A549 (cell line): ENCODE results near the gene UMODL1. TPM values are rescaled to one million over a fixed set of nuclear protein-coding genes. Genes with fewer than 3 reads are reported as not detected.

Source experiments
- ATAC-seq, 2 experiments: fragments of 200-7000 bp in 1 of 2; fragments of >200 bp in 1 of 2; cut with Nextera tagmentation in 1 of 2; cut with Tn5 transposase in 1 of 2; 3 replicates each; pipeline versions ENCODE4 v1.8.0 to v1.9.1; 2018 to 2020; ENCODE audit warnings: mild to moderate bottlenecking in 1 of 2, moderate library complexity in 1 of 2
- CTCF ChIA-PET: fragments of 300-600 bp; sonication (Branson Sonifier 250); formaldehyde crosslinking; extraction: SDS; loops from one replicate; lab custom pipeline; 2021; ENCODE audit warnings: antibody characterized with exemption, inconsistent platforms; lab: Yijun Ruan, JAX
- POLR2A ChIA-PET: fragments of 350-600 bp; formaldehyde crosslinking; extraction: SDS; loops from one replicate; lab custom pipeline; 2021; ENCODE audit warnings: antibody characterized with exemption, inconsistent platforms; lab: Yijun Ruan, JAX
- DNase-seq, 2 experiments: peaks; one replicate each; pipeline versions ENCODE4 v3.0.0 to v3.0.0-alpha.2; 2011 to 2016; ENCODE audit warnings: low read depth in 1 of 2, low spot score in 1 of 2
- FAIRE-seq: peaks from 2 replicates; lab custom pipeline; 2011; peaks lifted over from hg19 to GRCh38; lab: Jason Lieb, UNC
- H3K27ac ChIP-seq, 2 experiments: fragments of >200 bp; sonication (Bioruptor Twin); formaldehyde crosslinking; 3 replicates each; pipeline ENCODE4 v1.5.1; 2016 to 2017
- H3K4me1 ChIP-seq: fragments of >200 bp; sonication (Bioruptor Twin); formaldehyde crosslinking; 3 replicates; pipeline ENCODE4 v1.6.1; 2016
- H3K4me2 ChIP-seq: fragments of >200 bp; sonication (Bioruptor Twin); formaldehyde crosslinking; 3 replicates; pipeline ENCODE4 v1.6.1; 2016
- H3K4me3 ChIP-seq: fragments of >200 bp; sonication (Bioruptor Twin); formaldehyde crosslinking; 3 replicates; pipeline ENCODE4 v1.5.1; 2016
- H3K9me3 ChIP-seq: fragments of >200 bp; sonication (Bioruptor Twin); formaldehyde crosslinking; 3 replicates; pipeline ENCODE4 v1.6.1; 2016
- BHLHE40 ChIP-seq: IDR thresholded peaks from 2 replicates; pipeline ENCODE4 v1.6.1; 2012; ENCODE audit warnings: low read depth, low read length, inconsistent platforms
- CEBPB ChIP-seq, 2 experiments: fragments of >200 bp in 1 of 2; sonication (Bioruptor Twin) in 1 of 2; formaldehyde crosslinking in 1 of 2; IDR thresholded peaks; 2 replicates each; pipeline ENCODE4 v1.6.1; 2012 to 2016
- CHD4 ChIP-seq: fragments of 200-600 bp; sonication (generic); IDR thresholded peaks from 2 replicates; pipeline ENCODE4 v1.6.1; 2016; ENCODE audit warnings: antibody characterized with exemption, mild to moderate bottlenecking, borderline replicate concordance
- FOSB ChIP-seq: fragments of 250-450 bp; sonication (Bioruptor Pico); IDR thresholded peaks from 2 replicates; pipeline ENCODE4 v1.5.0; 2020; ENCODE audit warnings: mild to moderate bottlenecking, moderate library complexity
- FOXS1 ChIP-seq: fragments of 250-450 bp; sonication (Bioruptor Pico); IDR thresholded peaks from 2 replicates; pipeline ENCODE4 v1.5.0; 2020; ENCODE audit warnings: mild to moderate bottlenecking, moderate library complexity
- HOXB5 ChIP-seq: fragments of 250-450 bp; sonication (Bioruptor Pico); IDR thresholded peaks from 2 replicates; pipeline ENCODE4 v1.5.0; 2020; ENCODE audit warnings: mild to moderate bottlenecking, moderate library complexity
- JUNB ChIP-seq: fragments of >200 bp; sonication (Bioruptor Twin); formaldehyde crosslinking; IDR thresholded peaks from 2 replicates; pipeline ENCODE4 v1.6.1; 2016
- KDM5A ChIP-seq: fragments of 200-600 bp; sonication (generic); IDR thresholded peaks from 2 replicates; pipeline ENCODE4 v1.6.1; 2016; ENCODE audit warnings: antibody characterized with exemption, mild to moderate bottlenecking
- NFE2L2 ChIP-seq: fragments of 150-350 bp; conservative IDR thresholded peaks from 2 replicates; pipeline ENCODE4 v1.6.1; 2014; ENCODE audit warnings: low read length
- PHF8 ChIP-seq: fragments of 200-600 bp; sonication (generic); IDR thresholded peaks from 2 replicates; pipeline ENCODE4 v1.6.1; 2016; ENCODE audit warnings: low read depth, mild to moderate bottlenecking, antibody characterized with exemption, moderate library complexity, borderline replicate concordance
- RAD21 ChIP-seq, 2 experiments: fragments of >200 bp in 1 of 2; sonication (Bioruptor Twin) in 1 of 2; formaldehyde crosslinking in 1 of 2; IDR thresholded peaks in 1 of 2; conservative IDR thresholded peaks in 1 of 2; 2 replicates in 1 of 2; 3 replicates in 1 of 2; pipeline ENCODE4 v1.6.1; 2012 to 2018; ENCODE audit warnings: inconsistent platforms in 1 of 2
- RARB ChIP-seq: fragments of 250-450 bp; sonication (Bioruptor Pico); IDR thresholded peaks from 2 replicates; pipeline ENCODE4 v1.8.0; 2021; ENCODE audit warnings: mild to moderate bottlenecking, moderate library complexity
- RCOR1 ChIP-seq: fragments of 150-350 bp; IDR thresholded peaks from 2 replicates; pipeline ENCODE4 v1.6.1; 2014; ENCODE audit warnings: antibody characterized with exemption, low read length, low read depth
- RNF2 ChIP-seq: fragments of 200-600 bp; sonication (generic); IDR thresholded peaks from 2 replicates; pipeline ENCODE4 v1.6.1; 2016; ENCODE audit warnings: low read depth, mild to moderate bottlenecking, antibody characterized with exemption, moderate library complexity, borderline replicate concordance
- SREBF2 ChIP-seq: fragments of 450-650 bp; IDR thresholded peaks from 2 replicates; pipeline ENCODE4 v1.6.1; 2014; ENCODE audit warnings: mild to moderate bottlenecking, moderate library complexity
- TFCP2L1 ChIP-seq: fragments of 250-450 bp; sonication (Bioruptor Pico); IDR thresholded peaks from 2 replicates; pipeline ENCODE4 v1.5.0; 2021; ENCODE audit warnings: mild to moderate bottlenecking
- ZNF302 ChIP-seq: fragments of 250-450 bp; sonication (Bioruptor Pico); IDR thresholded peaks from 2 replicates; pipeline ENCODE4 v1.9.0; 2021; ENCODE audit warnings: inconsistent platforms, mild to moderate bottlenecking, moderate library complexity
- ZSCAN20 ChIP-seq: fragments of 250-450 bp; sonication (Bioruptor Pico); IDR thresholded peaks from 2 replicates; pipeline ENCODE4 v1.8.0; 2022; ENCODE audit warnings: mild to moderate bottlenecking, moderate library complexity
- WGBS: methylation state at CpG from one replicate; pipeline ENCODE4 v1.1.6; 2017; ENCODE audit errors: missing lambda C conversion rate; 5-methylcytosine and 5-hydroxymethylcytosine counted together
- polyA plus RNA-seq, 4 experiments: library from polyadenylated mRNA; depleted of rRNA in 3 of 4; stranded (reverse); fragments of >200 nt; fragmentation: RNase III in 1 of 4; extraction: RNeasy Plus Mini Kit Qiagen cat#74134 plus additional on column Dnase treatment in 1 of 4; gene quantifications; 2 replicates in 3 of 4; 3 replicates in 1 of 4; pipeline ENCODE4 v1.2.3, GENCODE V29; 2011 to 2017
- TF ChIP-seq, protein P1 (sequence below): fragments of 200-600 bp; sonication (generic); IDR thresholded peaks from 2 replicates; pipeline ENCODE4 v1.6.1; 2016; ENCODE audit warnings: antibody characterized with exemption, mild to moderate bottlenecking, moderate library complexity
- TF ChIP-seq, protein P2 (sequence below): fragments of 150-350 bp; IDR thresholded peaks from 2 replicates; pipeline ENCODE4 v1.6.1; 2014; ENCODE audit warnings: low read depth, mild to moderate bottlenecking, low read length
- TF ChIP-seq, protein P3 (sequence below): IDR thresholded peaks from 2 replicates; pipeline ENCODE4 v1.6.1; 2012
- TF ChIP-seq, protein P4 (sequence below): fragments of >200 bp; sonication (Bioruptor Twin); formaldehyde crosslinking; IDR thresholded peaks from 3 replicates; pipeline ENCODE4 v1.6.1; 2016
- TF ChIP-seq, protein P5 (sequence below): IDR thresholded peaks from 2 replicates; pipeline ENCODE4 v1.6.1; 2012; ENCODE audit warnings: low read depth, borderline replicate concordance
- TF ChIP-seq, protein P6 (sequence below): IDR thresholded peaks from 2 replicates; pipeline ENCODE4 v1.6.1; 2012
- TF ChIP-seq, protein P7 (sequence below): fragments of >200 bp; sonication (Bioruptor Twin); formaldehyde crosslinking; IDR thresholded peaks from 3 replicates; pipeline ENCODE4 v1.5.1; 2016

UMODL1 gene
- polyA plus RNA-seq, 2 of the 4 experiments (the other 2 are of a cell fraction), result not detected

DNA sequence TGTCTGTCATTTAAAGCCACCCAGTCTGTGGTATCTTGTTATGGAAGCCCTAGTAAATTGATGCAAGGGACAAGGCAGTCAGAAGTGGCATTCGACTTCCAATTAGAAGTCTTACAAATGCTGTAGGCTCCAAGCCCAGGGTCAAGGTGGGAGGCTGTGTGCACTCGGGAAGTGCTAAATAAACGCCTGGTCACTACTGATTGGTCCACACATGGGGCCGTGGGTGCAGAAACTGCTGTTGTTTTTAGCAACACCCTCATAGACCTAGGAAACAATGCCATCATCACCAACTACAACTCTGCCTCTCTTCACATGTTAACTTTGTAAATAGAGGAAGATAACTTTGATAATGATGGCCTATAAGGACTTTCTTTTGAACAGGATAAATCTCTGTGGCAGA lies 40.8 kb upstream of the UMODL1 start:
- TF ChIP-seq FOXS1 (CRISPR knock-in tag) (no peak), ZNF302 (CRISPR knock-in tag) (no peak), RARB (no peak), TFCP2L1 (CRISPR knock-in tag) (no peak), KDM5A (no peak), HOXB5 (CRISPR knock-in tag) (no peak), NFE2L2 (no peak), CEBPB (IDR thresholded peaks at IDR 0.05) (no peak), SREBF2 (no peak), JUNB (no peak)
- TF ChIP-seq, protein P1, sequence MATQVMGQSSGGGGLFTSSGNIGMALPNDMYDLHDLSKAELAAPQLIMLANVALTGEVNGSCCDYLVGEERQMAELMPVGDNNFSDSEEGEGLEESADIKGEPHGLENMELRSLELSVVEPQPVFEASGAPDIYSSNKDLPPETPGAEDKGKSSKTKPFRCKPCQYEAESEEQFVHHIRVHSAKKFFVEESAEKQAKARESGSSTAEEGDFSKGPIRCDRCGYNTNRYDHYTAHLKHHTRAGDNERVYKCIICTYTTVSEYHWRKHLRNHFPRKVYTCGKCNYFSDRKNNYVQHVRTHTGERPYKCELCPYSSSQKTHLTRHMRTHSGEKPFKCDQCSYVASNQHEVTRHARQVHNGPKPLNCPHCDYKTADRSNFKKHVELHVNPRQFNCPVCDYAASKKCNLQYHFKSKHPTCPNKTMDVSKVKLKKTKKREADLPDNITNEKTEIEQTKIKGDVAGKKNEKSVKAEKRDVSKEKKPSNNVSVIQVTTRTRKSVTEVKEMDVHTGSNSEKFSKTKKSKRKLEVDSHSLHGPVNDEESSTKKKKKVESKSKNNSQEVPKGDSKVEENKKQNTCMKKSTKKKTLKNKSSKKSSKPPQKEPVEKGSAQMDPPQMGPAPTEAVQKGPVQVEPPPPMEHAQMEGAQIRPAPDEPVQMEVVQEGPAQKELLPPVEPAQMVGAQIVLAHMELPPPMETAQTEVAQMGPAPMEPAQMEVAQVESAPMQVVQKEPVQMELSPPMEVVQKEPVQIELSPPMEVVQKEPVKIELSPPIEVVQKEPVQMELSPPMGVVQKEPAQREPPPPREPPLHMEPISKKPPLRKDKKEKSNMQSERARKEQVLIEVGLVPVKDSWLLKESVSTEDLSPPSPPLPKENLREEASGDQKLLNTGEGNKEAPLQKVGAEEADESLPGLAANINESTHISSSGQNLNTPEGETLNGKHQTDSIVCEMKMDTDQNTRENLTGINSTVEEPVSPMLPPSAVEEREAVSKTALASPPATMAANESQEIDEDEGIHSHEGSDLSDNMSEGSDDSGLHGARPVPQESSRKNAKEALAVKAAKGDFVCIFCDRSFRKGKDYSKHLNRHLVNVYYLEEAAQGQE, result no peak
- TF ChIP-seq, protein P2, sequence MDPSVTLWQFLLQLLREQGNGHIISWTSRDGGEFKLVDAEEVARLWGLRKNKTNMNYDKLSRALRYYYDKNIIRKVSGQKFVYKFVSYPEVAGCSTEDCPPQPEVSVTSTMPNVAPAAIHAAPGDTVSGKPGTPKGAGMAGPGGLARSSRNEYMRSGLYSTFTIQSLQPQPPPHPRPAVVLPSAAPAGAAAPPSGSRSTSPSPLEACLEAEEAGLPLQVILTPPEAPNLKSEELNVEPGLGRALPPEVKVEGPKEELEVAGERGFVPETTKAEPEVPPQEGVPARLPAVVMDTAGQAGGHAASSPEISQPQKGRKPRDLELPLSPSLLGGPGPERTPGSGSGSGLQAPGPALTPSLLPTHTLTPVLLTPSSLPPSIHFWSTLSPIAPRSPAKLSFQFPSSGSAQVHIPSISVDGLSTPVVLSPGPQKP, result no peak
- TF ChIP-seq, protein P3, sequence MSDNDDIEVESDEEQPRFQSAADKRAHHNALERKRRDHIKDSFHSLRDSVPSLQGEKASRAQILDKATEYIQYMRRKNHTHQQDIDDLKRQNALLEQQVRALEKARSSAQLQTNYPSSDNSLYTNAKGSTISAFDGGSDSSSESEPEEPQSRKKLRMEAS, result no peak
- TF ChIP-seq, all 56 proteins: peak for 0
- DNase-seq, result no peak
- CTCF ChIA-PET, result interaction anchor here (1.5 kb wide), 1 partner anchor 77 kb away, joined by 4 read pairs; no protein-coding TSS in a partner anchor
- Histone ChIP-seq H3K4me2 (no peak overlapping the region), H3K9me3 (no peaks in the 10 kb centered on the region), H3K4me3 (no peak overlapping the region), H3K27ac (no peak overlapping the region), H3K4me1 (no peaks in the 10 kb centered on the region)
- ATAC-seq, result no peak
- FAIRE-seq, result no peak
- POLR2A ChIA-PET, result no interaction called here
- 45% methylated on average over 4 of the region's 4 CpGs for WGBS

DNA sequence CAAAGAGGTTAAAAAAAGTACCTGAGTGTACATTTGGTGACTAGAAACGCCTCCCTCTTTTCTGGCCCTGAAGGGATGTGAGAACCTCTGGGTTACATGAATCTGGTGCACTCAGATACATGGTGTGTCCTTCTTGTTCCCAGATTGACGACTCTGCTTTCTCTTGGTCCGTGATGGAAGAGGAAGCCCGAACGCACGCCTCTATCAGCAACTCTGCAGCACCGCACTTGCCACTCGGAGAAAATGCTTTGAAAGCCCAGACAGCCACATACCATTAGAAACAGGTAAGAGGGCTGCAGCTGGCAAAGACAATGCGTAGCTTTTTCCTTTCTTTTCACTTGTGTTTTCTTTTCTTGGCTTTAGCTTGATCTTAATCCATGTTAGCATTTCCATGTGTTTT lies 39.9 kb upstream of the UMODL1 start:
- ChIA-PET POLR2A (no interaction called here), CTCF (interaction anchor here (1.3 to 1.5 kb wide), 2 partner anchors 23 to 76 kb away, joined by 3 to 4 read pairs; no protein-coding TSS in a partner anchor)
- H3K4me1 ChIP-seq, result no peaks in the 10 kb centered on the region
- no peak for DNase-seq
- no peaks in the 10 kb centered on the region for H3K9me3 ChIP-seq
- H3K27ac ChIP-seq, result no peak overlapping the region
- ATAC-seq, result no peak
- no peak for FAIRE-seq
- no peak overlapping the region for H3K4me3 ChIP-seq
- 57% methylated on average over 9 of the region's 9 CpGs for WGBS
- no peak overlapping the region for H3K4me2 ChIP-seq
- TF ChIP-seq, protein P2, result no peak
- TF ChIP-seq RCOR1 (no peak), PHF8 (no peak), RAD21 (conservative IDR thresholded peaks at IDR 0.05 in 1 of 2, IDR thresholded peaks at IDR 0.05 in 1 of 2) (no peak), BHLHE40 (no peak), KDM5A (no peak), RNF2 (no peak), FOSB (CRISPR knock-in tag) (no peak), CHD4 (no peak), ZSCAN20 (CRISPR knock-in tag) (no peak)
- TF ChIP-seq, protein P4, sequence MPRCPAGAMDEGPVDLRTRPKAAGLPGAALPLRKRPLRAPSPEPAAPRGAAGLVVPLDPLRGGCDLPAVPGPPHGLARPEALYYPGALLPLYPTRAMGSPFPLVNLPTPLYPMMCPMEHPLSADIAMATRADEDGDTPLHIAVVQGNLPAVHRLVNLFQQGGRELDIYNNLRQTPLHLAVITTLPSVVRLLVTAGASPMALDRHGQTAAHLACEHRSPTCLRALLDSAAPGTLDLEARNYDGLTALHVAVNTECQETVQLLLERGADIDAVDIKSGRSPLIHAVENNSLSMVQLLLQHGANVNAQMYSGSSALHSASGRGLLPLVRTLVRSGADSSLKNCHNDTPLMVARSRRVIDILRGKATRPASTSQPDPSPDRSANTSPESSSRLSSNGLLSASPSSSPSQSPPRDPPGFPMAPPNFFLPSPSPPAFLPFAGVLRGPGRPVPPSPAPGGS, result no peak
- TF ChIP-seq, protein P5, sequence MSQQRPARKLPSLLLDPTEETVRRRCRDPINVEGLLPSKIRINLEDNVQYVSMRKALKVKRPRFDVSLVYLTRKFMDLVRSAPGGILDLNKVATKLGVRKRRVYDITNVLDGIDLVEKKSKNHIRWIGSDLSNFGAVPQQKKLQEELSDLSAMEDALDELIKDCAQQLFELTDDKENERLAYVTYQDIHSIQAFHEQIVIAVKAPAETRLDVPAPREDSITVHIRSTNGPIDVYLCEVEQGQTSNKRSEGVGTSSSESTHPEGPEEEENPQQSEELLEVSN, result no peak
- TF ChIP-seq, protein P6, sequence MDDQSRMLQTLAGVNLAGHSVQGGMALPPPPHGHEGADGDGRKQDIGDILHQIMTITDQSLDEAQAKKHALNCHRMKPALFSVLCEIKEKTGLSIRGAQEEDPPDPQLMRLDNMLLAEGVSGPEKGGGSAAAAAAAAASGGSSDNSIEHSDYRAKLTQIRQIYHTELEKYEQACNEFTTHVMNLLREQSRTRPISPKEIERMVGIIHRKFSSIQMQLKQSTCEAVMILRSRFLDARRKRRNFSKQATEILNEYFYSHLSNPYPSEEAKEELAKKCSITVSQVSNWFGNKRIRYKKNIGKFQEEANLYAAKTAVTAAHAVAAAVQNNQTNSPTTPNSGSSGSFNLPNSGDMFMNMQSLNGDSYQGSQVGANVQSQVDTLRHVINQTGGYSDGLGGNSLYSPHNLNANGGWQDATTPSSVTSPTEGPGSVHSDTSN, result no peak
- TF ChIP-seq, protein P7, sequence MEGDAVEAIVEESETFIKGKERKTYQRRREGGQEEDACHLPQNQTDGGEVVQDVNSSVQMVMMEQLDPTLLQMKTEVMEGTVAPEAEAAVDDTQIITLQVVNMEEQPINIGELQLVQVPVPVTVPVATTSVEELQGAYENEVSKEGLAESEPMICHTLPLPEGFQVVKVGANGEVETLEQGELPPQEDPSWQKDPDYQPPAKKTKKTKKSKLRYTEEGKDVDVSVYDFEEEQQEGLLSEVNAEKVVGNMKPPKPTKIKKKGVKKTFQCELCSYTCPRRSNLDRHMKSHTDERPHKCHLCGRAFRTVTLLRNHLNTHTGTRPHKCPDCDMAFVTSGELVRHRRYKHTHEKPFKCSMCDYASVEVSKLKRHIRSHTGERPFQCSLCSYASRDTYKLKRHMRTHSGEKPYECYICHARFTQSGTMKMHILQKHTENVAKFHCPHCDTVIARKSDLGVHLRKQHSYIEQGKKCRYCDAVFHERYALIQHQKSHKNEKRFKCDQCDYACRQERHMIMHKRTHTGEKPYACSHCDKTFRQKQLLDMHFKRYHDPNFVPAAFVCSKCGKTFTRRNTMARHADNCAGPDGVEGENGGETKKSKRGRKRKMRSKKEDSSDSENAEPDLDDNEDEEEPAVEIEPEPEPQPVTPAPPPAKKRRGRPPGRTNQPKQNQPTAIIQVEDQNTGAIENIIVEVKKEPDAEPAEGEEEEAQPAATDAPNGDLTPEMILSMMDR, result no peak
